ENCODE data around the gene PSENEN. TPM values are rescaled to one million over a fixed set of nuclear protein-coding genes. Genes with fewer than 3 reads are reported as not detected.

The PSENEN gene
- total and polyA plus RNA-seq, 9 of the 15 experiments (the other 6 are each of a cell fraction or from before 2014, with no cell fraction given), result 34.5 to 299 (median 61.1) TPM

DNA sequence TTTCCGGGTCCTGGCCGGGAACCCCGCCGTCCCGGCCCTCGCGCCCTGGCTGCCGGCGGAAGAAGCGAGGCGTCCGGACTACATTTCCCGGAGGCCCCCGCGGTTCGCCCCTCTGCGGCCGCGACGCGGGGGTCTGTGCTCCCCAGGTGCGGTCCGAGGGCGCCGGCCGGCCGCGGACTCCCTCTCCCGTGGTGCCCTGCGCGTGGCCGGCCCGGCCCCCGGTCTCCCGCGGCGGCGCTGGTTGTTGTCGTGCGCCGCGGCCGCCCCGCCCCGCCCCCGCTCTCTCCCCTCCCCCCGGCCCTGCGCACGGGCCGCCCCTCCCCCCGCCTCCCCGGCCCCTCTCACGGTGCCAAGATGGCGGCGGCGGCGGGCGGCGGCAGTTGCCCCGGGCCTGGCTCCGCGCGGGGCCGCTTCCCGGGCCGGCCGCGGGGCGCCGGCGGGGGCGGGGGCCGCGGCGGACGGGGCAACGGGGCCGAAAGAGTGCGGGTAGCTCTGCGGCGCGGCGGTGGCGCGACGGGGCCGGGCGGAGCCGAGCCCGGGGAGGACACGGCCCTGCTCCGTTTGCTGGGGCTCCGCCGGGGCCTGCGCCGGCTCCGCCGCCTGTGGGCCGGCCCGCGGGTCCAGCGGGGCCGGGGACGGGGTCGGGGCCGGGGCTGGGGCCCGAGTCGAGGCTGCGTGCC, 27.6 kb upstream of the PSENEN start, which contains the start of gene KMT2B (continued):
- no peak for TF ChIP-seq TEAD4 (IDR thresholded peaks at IDR 0.05; ENCODE audit: low read length)
- TF ChIP-seq TEAD4 (CRISPR knock-in tag; IDR thresholded peaks at IDR 0.05; ENCODE audit: borderline replicate concordance), result no peak
- TF ChIP-seq, protein P1, sequence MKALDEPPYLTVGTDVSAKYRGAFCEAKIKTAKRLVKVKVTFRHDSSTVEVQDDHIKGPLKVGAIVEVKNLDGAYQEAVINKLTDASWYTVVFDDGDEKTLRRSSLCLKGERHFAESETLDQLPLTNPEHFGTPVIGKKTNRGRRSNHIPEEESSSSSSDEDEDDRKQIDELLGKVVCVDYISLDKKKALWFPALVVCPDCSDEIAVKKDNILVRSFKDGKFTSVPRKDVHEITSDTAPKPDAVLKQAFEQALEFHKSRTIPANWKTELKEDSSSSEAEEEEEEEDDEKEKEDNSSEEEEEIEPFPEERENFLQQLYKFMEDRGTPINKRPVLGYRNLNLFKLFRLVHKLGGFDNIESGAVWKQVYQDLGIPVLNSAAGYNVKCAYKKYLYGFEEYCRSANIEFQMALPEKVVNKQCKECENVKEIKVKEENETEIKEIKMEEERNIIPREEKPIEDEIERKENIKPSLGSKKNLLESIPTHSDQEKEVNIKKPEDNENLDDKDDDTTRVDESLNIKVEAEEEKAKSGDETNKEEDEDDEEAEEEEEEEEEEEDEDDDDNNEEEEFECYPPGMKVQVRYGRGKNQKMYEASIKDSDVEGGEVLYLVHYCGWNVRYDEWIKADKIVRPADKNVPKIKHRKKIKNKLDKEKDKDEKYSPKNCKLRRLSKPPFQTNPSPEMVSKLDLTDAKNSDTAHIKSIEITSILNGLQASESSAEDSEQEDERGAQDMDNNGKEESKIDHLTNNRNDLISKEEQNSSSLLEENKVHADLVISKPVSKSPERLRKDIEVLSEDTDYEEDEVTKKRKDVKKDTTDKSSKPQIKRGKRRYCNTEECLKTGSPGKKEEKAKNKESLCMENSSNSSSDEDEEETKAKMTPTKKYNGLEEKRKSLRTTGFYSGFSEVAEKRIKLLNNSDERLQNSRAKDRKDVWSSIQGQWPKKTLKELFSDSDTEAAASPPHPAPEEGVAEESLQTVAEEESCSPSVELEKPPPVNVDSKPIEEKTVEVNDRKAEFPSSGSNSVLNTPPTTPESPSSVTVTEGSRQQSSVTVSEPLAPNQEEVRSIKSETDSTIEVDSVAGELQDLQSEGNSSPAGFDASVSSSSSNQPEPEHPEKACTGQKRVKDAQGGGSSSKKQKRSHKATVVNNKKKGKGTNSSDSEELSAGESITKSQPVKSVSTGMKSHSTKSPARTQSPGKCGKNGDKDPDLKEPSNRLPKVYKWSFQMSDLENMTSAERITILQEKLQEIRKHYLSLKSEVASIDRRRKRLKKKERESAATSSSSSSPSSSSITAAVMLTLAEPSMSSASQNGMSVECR (CRISPR knock-in tag; IDR thresholded peaks at IDR 0.05), result no peak
- TF ChIP-seq ZNF655 (CRISPR knock-in tag; IDR thresholded peaks at IDR 0.05), result no peak
- TF ChIP-seq NFXL1 (CRISPR knock-in tag; IDR thresholded peaks at IDR 0.05), result no peak
- TF ChIP-seq IRF2 (CRISPR knock-in tag; IDR thresholded peaks at IDR 0.05), result no peak
- peak; percentile 51 for TF ChIP-seq TAF1 (IDR thresholded peaks at IDR 0.05; ENCODE audit: control insufficient read depth, extremely low read depth, insufficient read depth, low read length, severe bottlenecking)
- TF ChIP-seq CHD7 (IDR thresholded peaks at IDR 0.05; ENCODE audit: low read depth, low read length), result no peak
- no peak for TF ChIP-seq DIDO1 (tag; IDR thresholded peaks at IDR 0.05; ENCODE audit: low read depth)
- no peak for TF ChIP-seq ZNF586 (CRISPR knock-in tag; conservative IDR thresholded peaks at IDR 0.05)
